ENCODE results near the gene AK1. TPM values are rescaled to one million over a fixed set of nuclear protein-coding genes. Genes with fewer than 3 reads are reported as not detected.

Gene AK1
- total RNA-seq, 4 donors from 2014 or later = 37.4 to 75.0 (median 56.0) TPM

DNA sequence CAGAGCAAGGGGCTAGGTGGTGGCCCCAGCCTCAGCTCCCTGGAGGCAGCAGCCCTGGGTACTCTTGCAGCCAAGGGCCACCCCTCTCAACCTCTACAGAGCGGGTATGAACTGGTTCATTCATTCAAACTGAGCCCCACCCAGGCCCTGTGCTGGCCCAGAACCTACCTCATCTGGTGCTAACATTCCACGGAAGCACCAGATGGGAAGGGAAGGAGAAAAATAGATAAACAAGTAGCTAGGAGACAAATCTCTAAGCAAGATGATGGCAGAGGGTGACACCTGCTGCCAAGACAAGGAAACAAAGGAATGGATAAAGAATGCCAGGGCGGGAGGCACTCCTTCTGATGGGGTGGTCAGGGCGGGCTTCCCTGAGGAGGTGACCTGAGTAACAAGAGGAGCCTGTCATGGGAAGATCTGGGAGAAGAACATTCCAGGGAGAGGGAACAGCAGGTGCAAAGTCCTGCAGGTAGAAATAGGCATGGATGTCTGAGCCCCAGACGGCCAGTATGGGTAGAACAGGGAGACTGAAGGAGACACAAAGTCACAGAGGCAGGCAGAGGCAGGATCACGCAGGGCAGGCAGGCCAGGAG lies 33.2 kb upstream of the AK1 start:
- WGBS = 76% methylated on average over 6 of the region's 6 CpGs
- no peaks in the 10 kb centered on the region for H3K9me3 ChIP-seq
- H3K4me1 ChIP-seq = peaks cover 17 to 36% (median 35%) of the 10 kb centered on the region in 4 donors
- peaks cover 8 to 69% (median 62%) of the 10 kb centered on the region in 4 donors for H3K36me3 ChIP-seq
- intact Hi-C loops (cut with DNase I) = no loop called here
- no peaks in the 10 kb centered on the region for H3K27me3 ChIP-seq
- no peak overlapping the region for H3K27ac ChIP-seq (replicated peaks in 1 of 4)
- TF ChIP-seq POLR2AphosphoS5 (IDR thresholded peaks at IDR 0.05) (no peak), EP300 (IDR thresholded peaks at IDR 0.05) (no peak), POLR2A (IDR thresholded peaks at IDR 0.05; ENCODE audit: low read depth) (no peak)
- TF ChIP-seq, protein P1, sequence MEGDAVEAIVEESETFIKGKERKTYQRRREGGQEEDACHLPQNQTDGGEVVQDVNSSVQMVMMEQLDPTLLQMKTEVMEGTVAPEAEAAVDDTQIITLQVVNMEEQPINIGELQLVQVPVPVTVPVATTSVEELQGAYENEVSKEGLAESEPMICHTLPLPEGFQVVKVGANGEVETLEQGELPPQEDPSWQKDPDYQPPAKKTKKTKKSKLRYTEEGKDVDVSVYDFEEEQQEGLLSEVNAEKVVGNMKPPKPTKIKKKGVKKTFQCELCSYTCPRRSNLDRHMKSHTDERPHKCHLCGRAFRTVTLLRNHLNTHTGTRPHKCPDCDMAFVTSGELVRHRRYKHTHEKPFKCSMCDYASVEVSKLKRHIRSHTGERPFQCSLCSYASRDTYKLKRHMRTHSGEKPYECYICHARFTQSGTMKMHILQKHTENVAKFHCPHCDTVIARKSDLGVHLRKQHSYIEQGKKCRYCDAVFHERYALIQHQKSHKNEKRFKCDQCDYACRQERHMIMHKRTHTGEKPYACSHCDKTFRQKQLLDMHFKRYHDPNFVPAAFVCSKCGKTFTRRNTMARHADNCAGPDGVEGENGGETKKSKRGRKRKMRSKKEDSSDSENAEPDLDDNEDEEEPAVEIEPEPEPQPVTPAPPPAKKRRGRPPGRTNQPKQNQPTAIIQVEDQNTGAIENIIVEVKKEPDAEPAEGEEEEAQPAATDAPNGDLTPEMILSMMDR (IDR thresholded peaks at IDR 0.05) = no peak
- DNase-seq (ENCODE audit: extremely low spot score) = no peak
- no peak overlapping the region for H3K4me3 ChIP-seq

DNA sequence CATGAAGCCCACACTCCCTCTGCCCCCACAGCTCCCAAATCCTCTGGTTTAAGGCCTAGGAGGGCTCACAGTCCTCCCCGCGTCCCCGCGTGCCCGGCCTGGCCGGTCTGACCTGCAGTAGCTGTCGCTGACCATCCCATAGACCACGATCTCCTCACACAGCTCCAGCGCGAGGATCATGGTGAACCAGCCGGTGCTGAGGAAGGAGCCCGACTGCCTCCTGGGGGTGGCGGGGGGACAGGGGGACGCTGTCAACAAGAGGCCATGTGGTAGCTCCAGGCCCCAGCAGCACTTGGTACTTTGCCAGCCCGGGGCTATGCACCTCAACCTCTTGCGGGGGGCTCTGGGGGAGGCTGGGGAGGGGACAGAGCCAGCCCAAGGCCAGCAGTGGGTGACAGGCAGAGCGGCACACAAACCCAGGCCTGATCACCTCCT lies 32.4 kb upstream of the AK1 start:
- no peaks in the 10 kb centered on the region for H3K9me3 ChIP-seq
- no peak for TF ChIP-seq POLR2AphosphoS5 (IDR thresholded peaks at IDR 0.05)
- TF ChIP-seq EP300 (IDR thresholded peaks at IDR 0.05) = no peak
- TF ChIP-seq, protein P1 (IDR thresholded peaks at IDR 0.05) = no peak
- no peak for TF ChIP-seq POLR2A (IDR thresholded peaks at IDR 0.05; ENCODE audit: low read depth)
- peaks cover 18 to 36% (median 32%) of the 10 kb centered on the region in 4 donors for H3K4me1 ChIP-seq
- H3K27me3 ChIP-seq = no peaks in the 10 kb centered on the region
- no peak for DNase-seq (ENCODE audit: extremely low spot score)
- peaks cover 8 to 69% (median 61%) of the 10 kb centered on the region in 4 donors for H3K36me3 ChIP-seq
- H3K27ac ChIP-seq (replicated peaks in 1 of 4) = no peak overlapping the region
- 100% methylated on average over 1 of the region's 17 CpGs for WGBS
- intact Hi-C loops (cut with DNase I) = no loop called here
- H3K4me3 ChIP-seq = no peak overlapping the region

DNA sequence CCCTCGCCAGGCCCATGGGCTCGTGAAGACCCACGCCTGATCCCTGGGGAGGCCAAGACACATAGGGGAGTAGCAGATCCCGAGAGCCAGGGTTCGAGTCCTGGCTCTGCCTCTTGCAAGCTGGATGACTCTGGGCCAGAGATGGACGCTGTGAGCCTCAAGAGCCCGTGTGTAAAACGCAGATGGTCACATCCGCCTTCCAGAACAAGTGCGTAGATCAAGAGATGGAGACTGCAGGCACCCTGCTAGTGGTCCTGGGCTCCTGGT lies 31.1 kb upstream of the AK1 start:
- no peak for DNase-seq (ENCODE audit: extremely low spot score)
- no peak overlapping the region for H3K27ac ChIP-seq (replicated peaks in 1 of 4)
- H3K36me3 ChIP-seq = peaks cover 8 to 59% (median 54%) of the 10 kb centered on the region in 4 donors
- WGBS = 90% methylated on average over 10 of the region's 10 CpGs
- H3K27me3 ChIP-seq = no peaks in the 10 kb centered on the region
- H3K9me3 ChIP-seq = no peaks in the 10 kb centered on the region
- TF ChIP-seq EP300 (IDR thresholded peaks at IDR 0.05) (no peak), POLR2A (IDR thresholded peaks at IDR 0.05; ENCODE audit: low read depth) (no peak), POLR2AphosphoS5 (IDR thresholded peaks at IDR 0.05) (no peak)
- TF ChIP-seq, protein P1 (IDR thresholded peaks at IDR 0.05) = no peak
- no peak overlapping the region for H3K4me3 ChIP-seq
- H3K4me1 ChIP-seq = peaks cover 30 to 45% (median 41%) of the 10 kb centered on the region in 4 donors
- intact Hi-C loops (cut with DNase I) = no loop called here

DNA sequence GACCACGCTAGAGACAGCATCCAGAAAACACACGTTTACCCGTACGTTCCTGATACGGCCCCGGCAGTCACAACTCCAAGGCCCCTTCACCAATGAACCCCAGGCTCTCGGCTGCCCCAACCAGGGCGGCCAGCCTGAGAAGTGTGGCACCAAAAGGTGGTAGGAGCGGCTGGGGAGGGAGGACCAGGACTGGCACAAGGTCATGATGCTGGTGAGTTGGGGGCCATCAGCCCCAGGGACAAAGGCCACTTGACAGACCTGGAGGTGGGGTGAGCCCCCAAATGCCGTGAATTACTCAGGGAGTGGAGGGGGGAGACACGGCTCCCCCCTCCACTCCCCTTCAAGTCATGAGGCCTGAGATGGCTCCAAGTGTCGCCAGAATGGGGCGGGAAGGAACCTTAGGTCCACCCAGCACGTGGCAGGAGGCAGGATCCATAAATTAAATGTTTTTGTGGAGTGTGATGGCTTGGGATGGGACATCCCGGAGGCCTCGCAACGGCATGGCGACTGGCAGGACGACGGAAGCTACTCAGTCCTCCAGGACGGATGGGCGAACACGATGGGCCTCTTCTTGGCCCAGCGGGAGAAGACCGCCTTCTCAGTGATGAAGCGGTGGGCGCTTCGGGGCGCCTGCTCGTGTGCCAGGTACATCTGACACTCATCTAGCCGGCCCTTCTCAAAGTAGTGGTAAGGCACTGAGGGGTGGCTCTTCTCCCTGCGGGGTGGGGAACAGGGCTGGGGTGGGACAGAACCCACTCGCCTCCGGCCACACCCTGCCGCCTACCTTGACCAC lies 30.6 kb upstream of the AK1 start:
- Histone ChIP-seq H3K27me3 (no peaks in the 10 kb centered on the region), H3K36me3 (peaks cover 8 to 54% (median 50%) of the 10 kb centered on the region in 4 donors), H3K9me3 (no peaks in the 10 kb centered on the region), H3K4me3 (no peak overlapping the region), H3K27ac (replicated peaks in 1 of 4) (no peak overlapping the region), H3K4me1 (peaks cover 33 to 51% (median 46%) of the 10 kb centered on the region in 4 donors)
- TF ChIP-seq EP300 (IDR thresholded peaks at IDR 0.05) (no peak), POLR2A (IDR thresholded peaks at IDR 0.05; ENCODE audit: low read depth) (no peak), POLR2AphosphoS5 (IDR thresholded peaks at IDR 0.05) (no peak)
- TF ChIP-seq, protein P1 (IDR thresholded peaks at IDR 0.05) = no peak
- intact Hi-C loops (cut with DNase I) = no loop called here
- DNase-seq (ENCODE audit: extremely low spot score) = no peak
- 92% methylated on average over 31 of the region's 35 CpGs for WGBS

All from esophagus muscularis mucosa (tissue), 4 donors.